Embryonic facial prominence (tissue), 1 donor: ENCODE data around the gene BLACAT1.
"Not testable (repeated sequence)": the region's sequence is repeated elsewhere in the genome, so short reads cannot be mapped to it uniquely, and the experiment has no call there.

Experiments used
- DNase-seq: peaks from one replicate; pipeline ENCODE4 v3.0.0-alpha.2; 2016; ENCODE audit errors: extremely low spot score

BLACAT1 gene

DNA sequence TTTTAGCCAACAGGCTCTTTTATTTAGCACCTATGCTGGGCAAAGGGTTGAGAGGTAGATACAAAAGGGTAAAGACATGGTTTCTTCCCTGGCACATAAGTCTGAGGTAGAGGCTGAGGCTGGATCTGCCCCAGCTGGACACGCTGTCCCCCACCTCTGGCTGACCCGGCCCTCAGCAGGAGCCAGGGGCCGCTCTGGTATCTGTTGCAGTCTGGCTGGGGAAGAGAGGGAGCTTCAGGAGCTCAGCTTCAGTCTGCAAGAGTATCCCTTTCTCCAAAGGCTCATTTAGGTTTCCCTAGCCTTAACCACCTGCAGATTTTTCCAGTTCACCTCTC is 14.2 kb downstream of the BLACAT1 start:
- DNase-seq = no peak

DNA sequence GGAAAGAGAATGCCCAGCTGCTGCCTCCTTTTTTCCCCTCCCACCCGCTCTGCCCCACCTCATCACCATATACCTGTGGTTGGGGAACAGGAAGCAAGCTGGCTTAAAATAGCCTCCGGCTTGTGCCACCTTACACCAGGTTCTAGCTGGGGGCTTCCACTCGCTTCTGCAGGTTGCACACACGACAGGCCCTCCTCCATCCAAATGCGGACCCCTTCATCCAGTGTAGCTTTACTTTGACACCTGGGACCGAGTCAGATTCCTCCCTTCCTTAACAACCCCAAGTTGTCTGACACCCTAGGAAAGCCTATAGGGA is 14.6 kb downstream of the BLACAT1 start:
- no peak for DNase-seq

DNA sequence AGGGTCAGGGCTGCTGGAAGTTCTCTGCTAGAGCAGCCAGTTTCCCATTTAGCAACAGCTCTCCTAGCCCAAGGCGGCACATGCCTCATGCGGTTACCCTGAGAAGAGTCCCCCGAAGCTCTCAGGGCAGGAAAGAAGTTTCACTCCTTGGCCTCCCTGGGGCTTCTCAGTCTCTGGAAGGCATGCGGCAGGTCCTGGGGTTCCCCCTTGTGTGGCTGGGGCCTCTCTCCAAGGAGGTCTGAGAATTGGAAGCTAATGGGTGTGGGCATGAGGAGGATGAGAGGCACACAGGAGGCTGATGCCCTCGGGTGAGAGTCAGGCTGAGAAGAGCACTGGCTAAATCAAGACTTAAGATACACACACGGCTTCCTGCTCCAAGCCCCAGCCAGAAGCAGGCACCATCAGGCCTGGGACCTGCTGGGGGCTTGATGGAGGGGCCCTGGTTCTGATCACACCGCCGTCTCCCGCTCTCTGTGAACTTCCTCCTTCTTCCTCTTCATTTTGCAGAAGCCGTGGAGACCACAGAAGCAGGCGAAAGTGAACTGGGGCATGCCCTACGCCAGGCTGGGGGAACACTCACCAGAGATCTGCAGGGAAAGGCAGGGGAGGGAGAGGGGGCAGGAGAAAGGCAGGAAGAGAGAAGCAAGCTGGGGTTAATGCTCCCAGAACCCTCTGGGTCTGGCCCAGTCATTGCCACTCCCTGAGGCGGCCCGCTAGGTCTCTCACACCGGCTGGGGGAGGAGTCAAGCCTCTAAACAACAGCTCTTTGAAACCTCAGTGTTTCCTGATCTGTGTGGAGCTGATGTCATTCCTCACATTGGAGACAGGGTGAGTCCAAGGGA is 15.1 kb downstream of the BLACAT1 start:
- peak; percentile 13 for DNase-seq

DNA sequence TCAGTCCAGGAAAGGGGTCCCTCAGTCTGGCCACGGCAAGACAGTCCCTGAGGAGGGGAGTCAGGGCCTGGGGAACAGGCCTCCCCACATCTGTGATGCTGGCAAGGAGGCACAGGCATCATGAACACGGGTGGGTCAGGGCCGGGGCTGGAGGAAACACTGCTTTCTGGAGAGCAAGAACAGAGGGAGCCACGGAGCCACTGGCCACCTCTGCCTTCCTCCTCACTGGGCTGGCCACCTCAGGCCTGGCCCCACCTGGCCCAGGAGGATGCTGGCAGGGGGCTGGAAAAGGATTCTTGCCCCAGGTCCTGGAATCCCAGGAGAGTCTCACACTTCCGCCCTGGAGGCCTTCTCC is 15.7 kb downstream of the BLACAT1 start:
- DNase-seq = no peak

DNA sequence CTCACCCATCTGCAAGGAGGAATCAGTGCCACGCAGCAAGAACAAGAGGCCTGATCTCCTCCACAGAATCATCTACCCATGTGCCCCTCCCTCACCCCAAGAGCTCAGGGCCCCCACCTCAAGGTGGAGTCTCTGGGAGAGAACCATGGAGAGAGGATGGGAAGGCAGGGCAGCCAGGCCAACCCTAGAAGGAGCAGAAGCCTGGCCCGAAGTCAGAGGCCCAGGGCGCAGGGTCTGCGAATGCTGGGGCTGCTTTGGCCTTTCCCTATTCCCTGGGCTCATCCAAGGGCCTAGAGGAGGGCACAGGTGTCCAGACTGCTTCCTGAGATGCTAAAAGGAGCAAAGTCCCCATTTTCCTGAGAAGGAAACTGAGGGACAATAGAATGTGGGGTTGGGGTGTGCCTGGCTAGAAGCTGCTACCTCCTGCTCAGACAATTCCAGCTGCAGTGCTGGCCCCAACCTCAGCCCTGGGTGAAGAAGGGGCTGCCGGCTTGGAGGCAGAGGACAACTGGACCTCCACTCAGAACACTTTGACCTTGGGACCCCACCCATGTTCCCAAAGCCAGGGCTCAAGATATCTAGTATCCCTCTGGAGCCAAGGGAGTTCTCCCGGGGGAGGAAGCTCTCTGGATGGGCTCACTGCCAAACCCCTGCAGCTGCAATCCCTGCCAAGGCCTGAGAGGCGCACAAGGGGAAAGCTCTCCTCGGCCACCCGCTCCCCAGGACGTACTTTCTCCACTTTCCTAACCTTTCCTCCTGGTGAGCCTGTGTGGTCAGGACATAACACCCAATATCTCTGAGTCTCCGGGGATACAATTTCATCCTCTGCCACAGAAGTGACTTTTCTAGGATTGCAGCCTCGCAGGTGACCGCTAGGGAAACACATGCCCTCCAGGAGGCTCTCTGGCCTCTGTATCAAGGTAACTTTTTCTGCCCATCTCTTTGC is 17.4 kb downstream of the BLACAT1 start:
- peak; percentile 49 for DNase-seq

DNA sequence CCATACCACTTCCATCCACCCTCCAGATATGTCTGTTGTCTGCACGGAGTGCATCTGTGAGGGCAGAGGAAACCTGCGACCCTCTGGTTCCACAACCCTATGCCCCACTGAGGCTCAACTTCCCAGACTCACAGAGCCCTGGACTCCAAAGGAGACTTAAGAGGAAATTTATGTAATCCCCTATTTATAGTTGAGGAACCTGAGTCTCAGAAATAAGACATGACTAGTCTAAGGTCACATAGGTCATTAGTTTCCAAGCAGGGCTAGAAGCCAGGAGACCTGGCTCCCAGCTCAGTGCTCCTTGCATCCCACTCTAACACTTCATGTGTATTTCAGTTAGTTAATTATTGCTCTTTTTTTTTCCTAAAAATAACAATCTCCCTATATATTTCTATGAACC is 18.3 kb downstream of the BLACAT1 start:
- no peak for DNase-seq

DNA sequence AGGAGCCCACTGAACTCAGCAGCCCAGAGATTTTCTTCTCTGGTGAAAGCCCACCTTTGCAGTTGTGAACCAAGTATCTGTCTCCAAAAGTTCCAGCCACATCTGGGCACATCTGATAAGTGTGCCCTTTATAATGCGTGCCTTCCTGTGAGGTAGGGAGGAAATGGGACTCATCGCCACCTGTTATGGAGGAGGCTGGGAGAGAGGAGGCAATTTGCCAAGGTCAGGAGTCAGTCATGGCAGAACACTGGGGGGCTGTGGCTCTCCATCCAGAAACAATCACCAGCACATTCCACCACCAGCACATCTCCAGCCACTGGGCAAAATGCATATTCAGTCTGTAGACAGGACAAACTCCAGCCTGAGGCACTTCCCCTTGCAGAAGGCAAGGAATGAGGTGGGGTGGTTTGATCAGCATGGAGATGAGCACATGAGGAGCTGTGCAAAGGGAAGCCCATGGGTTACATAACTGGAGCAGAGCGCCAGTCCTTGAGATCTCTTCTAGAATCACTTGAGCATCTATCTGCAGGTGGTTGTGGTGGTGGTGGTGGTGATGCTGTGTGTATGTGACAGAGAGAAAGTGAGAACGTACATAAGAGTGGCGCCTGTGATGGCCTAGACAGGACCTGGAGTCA is 19.0 kb downstream of the BLACAT1 start:
- DNase-seq = no peak

DNA sequence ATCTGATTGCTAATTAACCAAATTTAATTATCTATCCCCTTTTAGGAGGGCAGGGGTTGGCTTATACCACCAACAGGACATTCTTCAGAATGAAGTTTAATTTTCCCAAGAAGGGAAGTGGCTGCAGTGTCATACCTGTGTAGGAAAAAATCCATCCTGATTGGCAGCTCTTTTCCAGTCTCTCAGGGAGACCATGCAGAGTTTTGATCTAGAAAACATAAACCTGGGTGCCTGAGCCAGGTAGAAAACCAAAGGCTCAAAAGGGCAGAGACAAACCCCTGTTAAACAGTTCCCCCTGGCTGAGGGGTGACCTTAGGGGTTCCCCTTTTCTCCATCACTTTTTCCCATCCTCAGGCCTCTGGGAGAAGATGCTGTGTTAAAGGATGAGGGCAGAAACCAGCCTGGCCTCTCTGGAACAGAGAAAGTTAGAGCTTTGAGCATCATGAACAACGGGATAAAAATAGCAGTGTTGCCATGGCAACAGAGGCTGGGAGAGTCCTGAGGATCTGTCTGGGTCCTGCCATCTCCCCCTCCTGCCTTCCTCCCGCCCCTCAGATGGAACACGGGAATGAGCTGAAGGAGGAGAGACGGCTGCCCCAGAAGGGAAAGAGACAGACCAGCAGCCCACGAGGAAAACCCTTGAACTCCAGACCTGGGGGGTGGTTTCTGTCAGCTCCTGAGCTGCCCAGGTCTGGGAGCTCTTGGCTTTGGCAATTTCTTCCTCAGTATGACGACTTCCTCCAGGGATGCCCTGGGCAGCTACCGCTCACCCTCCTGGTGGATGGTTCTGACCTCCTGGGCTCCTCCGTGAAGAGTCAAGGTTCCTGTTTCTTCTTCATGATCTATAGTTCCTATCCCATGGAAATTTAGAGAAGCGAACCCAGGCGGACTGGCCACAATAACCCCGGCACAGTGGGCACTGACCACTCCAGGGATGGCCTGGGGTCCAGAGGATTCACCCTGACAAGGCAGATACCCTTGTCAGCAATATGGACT is 20.0 kb downstream of the BLACAT1 start:
- DNase-seq = no peak

DNA sequence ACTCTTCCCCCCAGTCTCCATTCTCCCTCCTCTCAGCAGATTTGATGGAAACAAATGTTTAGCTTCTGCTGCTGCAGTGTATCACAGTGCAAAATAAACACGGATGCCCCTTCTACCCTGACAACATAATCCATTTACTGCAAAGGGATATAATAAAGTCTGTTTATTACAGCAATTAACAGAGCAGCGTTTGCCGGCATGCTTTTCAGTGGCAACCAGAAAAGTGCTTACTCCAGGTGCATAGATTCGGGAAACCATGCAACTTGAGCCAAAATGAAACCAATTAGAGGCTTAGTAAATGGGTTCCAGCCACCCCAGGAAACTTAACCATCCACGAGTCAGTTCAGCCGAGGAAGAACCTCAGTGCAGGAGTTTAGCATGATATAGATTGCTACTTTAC is 21.1 kb downstream of the BLACAT1 start:
- DNase-seq = no peak

DNA sequence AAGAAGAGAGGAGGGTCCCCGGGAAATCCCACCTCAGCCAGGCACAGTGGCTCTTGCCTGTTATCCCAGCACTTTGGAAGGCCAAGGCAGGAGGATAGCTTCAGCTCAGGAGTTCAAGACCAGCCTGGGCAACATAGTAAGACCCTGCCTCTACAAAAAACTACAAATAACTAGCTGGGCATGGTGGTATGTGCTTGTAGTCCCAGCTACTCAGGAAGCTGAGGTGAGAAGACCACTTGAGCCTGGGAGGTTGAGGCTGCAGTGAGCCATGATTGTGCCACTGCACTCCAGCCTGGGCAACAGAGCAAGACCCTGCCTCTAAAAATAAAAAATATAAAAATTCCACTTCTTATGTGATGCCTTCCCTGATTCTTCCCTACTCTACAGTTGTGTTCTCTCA is 23.2 kb downstream of the BLACAT1 start:
- not testable (repeated sequence) for DNase-seq

DNA sequence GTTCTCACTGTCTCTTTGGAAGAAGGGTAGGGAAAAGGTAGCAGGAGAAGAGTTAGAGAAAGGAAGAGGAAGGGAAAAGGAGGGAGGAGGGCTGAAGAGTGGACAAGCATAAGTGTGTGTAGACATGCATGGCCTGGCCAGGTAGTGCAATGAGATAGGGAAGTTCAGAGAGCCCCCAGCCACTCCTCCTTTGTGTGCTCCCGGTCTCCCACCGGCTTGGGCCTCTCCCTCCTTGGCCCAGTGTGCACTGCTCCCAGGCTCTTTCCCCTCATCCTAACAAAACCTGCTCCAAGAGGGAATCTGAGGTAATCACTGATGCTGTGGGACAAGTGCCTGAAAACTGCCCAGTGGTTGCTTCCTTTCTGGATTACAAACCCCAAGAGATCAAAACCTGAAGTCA is 23.7 kb downstream of the BLACAT1 start:
- no peak for DNase-seq

DNA sequence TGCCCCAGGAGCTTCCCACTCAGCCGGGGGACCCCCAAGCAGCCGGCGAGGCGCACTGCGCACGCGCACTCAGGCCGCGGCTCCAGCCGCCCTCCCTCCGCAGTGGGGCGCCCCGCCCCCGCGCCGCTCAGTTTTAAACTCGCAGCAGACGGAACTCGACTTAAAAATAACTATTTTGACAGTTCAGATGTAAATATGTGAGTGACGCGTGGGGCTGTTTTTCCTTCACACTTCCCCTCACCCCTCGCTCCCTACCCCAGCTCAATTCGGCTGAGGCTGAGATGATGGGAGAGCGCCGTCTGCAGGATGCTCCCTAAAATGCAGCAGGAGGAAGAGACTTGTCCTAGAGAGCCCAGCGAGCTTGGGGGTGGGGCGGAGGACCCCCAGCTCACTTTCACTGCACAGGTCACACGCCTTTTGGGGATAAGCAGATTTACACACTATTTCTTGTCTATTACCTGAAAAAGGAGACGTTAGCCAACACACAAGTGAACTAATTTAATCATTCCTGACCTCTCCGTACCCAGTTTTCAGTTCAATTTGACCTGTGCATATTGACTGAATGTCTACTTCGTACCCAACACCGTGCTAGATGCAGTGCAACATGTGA is 25.0 kb downstream of the BLACAT1 start:
- DNase-seq = no peak

DNA sequence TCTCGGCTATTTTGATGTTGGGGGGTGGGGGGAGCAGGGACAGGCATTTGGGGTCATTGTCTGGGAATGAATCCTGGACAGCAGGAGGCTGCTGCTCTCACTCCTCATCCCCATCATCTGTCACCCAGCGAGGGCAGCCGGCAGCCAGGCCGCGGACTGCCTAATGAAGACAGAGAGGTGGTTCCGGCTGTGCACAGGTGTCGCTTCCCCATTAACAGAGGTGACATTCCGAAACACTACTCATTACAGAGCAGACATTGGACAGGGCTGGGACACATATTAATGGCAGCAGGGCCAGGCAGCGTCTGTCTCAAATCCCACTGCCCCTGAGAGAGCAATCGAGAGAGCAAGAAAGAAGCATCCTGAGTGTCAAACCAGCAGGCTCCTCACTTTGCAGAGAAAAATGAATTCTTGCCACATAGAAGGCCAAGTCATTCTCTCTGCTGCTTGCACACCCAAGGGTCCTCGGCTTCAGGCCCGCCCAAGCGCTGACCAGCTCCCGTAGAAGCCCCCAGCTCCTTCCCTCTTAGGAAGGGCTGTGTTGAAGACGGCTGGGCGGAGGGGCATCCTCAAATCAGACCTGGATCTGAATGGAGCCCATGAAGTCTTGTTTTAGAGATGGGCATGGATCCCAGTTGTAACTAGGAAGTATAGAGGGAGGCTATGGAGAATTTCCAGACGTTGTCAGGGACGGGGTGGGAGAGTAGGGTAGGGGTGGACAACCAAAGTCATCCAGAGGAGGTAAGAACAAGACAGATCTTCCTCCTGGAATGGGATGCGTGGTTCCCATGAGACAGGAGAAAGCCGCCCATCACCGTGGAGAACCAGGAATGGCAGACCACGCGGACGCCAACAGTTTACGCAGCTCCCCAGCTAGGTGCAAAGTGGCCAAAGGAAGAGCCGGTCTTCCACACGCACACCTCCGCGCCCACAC is 25.8 kb downstream of the BLACAT1 start:
- no peak for DNase-seq

DNA sequence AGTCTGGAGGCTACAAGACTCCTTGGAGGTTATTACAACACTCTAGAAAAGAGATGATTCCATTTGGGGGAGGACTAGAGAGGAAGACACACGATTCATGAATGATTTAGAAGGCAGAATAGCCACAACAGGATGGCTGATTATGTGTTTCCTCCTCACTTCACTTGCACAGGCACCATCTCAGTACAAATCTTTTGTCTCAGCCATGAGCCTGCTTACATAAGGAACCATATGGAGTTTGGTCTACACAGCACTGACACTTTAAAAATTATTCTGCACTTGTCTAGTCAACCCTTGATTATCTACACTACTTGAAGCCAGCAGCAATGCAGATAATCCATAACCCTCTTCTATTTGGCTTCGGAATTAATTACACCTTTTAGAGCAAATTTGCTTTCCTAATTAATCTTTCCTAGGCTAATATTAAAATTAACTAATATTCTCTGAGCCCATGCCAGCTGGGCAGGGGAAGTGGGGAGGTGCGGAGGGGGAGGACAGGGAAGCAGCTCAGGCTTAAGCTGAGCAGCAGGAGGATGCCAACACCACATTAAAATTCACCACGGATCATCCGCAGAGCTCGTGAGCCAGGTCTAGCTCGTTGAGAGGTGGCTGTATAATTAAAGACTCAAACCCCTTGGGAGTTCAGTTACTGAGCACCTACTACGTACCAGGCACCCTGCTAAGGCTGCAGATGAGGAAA is 30.8 kb downstream of the BLACAT1 start:
- no peak for DNase-seq

DNA sequence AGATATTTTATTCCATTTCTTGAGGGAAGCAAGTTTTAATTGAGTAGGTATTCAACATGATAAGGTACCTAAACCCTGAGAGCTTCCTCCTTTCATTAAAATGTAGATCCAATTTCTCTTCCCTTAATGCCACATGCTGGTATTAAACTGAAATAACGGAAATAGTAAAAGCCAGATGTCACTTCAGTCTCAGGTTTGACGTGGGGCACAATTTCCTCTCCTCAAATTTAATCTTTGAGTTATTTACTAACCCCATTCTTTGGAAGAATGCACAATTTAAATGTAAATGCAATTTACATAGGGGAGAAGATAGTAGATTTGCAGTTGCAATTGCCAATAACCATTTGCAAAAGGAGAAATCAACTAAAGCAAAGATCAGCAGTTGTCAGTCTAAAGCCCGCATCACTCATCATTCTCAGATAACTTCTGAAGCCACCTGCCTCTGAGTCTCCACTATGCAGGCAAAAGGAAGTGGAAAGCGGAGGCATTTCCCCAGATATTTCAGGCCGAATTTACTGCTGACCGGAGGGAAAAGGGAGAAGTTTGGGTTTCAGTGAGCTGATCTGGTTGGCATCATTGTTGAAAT is 31.9 kb downstream of the BLACAT1 start:
- DNase-seq = no peak

DNA sequence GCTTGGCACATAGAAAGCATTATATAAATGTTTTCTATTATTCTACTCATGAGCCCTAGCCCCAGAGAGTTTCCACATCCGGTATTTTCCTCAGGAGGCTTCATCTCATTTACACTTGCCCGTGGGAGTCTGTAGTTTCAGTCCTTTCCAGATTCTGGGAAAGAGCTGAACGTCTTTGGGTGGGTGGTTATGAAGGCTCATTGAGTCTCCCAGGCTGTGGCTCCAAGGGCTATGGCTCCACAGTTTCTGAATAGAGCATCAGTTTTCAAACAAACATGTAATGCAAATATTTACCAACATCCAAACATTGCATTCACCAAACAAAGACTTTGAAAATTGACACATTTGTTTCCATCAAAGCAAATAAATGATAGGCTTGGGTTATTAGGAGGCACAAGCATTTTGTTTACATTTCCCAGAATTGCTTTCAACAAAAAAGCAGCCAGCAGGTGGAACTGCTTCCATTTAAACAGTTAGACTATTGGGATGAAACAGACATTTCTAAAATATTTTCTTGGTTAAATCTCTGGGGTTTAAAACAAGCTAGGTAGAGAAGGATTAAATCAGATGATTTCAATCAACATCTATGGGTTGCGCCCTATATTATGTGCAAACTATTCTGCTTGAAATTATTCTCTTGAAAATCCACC is 32.7 kb downstream of the BLACAT1 start:
- DNase-seq = no peak

DNA sequence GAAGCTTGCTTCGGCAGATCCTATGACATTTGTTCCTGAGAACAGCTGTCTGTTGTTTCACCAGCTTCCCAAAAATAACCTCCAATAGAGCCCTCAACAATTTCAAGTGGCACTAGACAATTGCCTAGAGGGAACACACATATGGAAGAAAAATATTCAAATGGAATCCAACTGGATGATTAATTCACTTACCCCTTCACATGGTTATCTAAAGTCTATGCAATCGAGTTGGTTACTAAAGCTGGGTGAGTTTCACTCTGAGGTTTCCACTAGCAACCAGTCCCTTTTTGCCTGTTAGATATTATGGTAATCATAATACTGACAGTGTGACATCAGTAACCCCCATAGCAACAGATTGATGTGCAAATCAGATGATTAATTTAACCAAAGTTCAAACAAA is 34.0 kb downstream of the BLACAT1 start, which contains the start of gene LEMD1:
TSS of gene LEMD1 (minus strand) at position 259 of the 400 bp plus-strand sequence. CDS start 1,520 bp downstream, outside the sequence.
- DNase-seq = no peak

DNA sequence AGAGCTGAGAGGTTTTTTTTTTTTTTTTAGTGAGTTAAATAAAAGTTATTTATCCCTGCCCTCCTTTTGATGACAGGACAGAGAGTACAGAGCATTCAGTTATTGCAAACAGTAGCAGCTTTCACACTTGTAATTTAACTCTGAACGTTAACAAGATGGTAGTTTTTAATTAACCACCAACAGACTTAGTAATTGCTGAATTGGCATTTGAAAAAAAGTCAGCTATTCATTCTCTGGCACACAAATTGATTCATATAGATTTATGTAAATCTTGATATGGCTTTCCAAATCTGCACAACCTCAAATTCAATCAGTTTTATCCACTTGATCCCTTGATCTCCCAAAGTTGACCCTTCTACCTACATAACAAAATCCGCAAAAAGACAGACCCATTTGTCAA is 34.9 kb downstream of the BLACAT1 start:
- no peak for DNase-seq
